ENCODE measurements around the gene AGPAT1. TPM values are rescaled to one million over a fixed set of nuclear protein-coding genes. Genes with fewer than 3 reads are reported as not detected.

AGPAT1 gene
- total RNA-seq, 4 donors from 2014 or later: 17.8 to 28.2 (median 25.6) TPM

GRCh38 chr6:32139590-32139989 lies 36.3 kb downstream of the AGPAT1 start:
- TF ChIP-seq CTCF (IDR thresholded peaks at IDR 0.05; ENCODE audit: low read depth): no peak

DNA sequence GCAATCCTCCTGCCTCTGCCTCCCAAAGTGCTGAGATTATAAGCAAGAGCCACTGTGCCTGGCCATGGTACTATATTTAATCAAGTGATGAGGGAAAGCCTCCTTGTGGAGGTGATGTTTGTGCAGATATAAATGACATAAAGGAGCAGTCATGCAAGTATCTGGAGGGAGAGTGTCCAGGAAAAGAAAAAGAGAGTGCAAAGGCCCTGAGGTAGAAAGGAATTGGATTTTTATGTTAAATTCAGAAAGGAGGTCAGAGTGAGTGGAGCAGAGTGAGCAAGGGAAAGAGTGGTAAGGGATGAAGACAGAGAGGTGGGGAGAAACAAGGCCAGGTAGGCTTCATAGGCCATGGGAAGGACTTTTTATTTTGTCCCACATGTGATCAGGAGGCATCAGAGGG lies 38.4 kb downstream of the AGPAT1 start:
- TF ChIP-seq CTCF (IDR thresholded peaks at IDR 0.05; ENCODE audit: low read depth): no peak

DNA sequence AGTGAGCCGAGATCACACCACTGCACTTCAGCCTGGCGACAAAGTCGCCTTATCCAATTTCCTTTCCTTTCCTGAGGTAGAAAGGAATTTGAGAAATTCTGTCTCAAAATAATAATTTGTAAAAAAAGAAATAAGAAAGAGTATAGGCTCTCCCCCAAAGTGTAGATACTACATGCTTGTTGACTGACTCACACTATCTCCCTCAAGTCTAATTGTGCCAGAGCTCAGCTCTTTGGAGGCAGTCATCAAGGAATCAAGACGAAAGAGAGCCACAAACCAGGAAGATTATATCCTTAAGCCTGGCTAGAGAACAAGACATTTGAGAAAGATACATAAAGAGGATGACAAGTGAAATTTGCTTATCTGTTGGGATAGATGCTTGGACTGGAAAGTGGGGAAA lies 42.1 kb downstream of the AGPAT1 start:
- TF ChIP-seq CTCF (IDR thresholded peaks at IDR 0.05; ENCODE audit: low read depth): no peak

DNA sequence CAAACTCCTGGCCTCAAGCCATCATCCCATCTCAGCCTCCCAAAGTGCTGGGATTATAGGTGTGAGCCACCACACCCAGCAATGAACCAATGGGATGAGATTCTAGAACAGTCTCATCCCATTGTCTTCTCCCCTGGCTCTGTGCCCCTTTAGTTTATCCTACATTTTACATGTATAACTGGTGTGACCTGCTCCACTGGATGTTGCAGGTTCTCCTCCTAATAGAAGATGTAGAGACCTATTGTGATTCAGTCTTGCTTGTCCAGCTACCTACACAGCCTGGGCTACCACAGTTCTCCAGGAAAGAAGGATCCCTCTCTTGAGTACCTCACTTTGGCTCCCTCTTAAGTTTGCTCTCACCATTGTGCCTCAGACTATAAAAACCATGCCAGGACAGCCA lies 43.8 kb downstream of the AGPAT1 start:
- no peak for TF ChIP-seq CTCF (IDR thresholded peaks at IDR 0.05; ENCODE audit: low read depth)

GRCh38 chr6:32131439-32131948 lies 44.4 kb downstream of the AGPAT1 start:
- TF ChIP-seq CTCF (IDR thresholded peaks at IDR 0.05; ENCODE audit: low read depth): no peak

- TF ChIP-seq CTCF (IDR thresholded peaks at IDR 0.05; ENCODE audit: low read depth): no peak
Measured at GRCh38 chr6:32129297-32130088, 46.4 kb downstream of the AGPAT1 start.

DNA sequence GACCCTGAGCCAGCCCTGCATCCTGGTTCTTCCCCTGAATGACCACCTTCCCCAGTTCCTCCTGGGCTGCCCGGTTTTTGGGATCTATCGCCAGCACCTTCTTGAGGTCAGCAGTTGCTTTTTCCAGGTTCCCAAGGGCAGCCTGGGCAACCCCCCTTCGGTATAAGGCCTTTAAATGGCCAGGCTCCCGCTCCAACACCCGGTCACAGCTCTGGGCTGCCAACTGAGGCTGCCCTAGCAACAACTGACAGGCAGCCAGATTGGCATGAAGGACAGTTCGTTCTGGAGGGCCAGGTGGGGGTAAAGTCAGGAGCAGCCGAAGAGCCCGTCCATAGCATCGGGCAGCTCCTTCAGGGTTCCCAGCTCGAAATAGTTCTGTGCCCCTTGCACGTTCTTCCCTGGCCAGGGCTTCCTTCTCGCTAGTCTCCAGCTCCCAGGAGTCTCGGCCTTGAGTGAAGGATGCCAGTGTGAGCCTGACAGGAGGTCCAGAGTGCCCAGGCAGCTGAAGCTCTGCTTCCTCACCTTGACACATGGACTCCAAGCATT lies 47.1 kb downstream of the AGPAT1 start:
- no peak for TF ChIP-seq CTCF (IDR thresholded peaks at IDR 0.05; ENCODE audit: low read depth)

Measured in subcutaneous adipose tissue (tissue), 4 donors.